Activated CD8-positive, alpha-beta memory T cell treated with anti-CD3 and anti-CD28 coated beads, Interleukin-2, amount 50 U/mL, for 24 hours (primary cell): ENCODE data around the gene OR1S2.
"Not testable (repeated sequence)": the region's sequence is repeated elsewhere in the genome, so short reads cannot be mapped to it uniquely, and the experiment has no call there.

ENCODE experiments used
- DNase-seq: peaks from one replicate; pipeline ENCODE4 v3.0.0-alpha.2; 2020; ENCODE audit errors: extremely low read depth

Gene OR1S2, protein sequence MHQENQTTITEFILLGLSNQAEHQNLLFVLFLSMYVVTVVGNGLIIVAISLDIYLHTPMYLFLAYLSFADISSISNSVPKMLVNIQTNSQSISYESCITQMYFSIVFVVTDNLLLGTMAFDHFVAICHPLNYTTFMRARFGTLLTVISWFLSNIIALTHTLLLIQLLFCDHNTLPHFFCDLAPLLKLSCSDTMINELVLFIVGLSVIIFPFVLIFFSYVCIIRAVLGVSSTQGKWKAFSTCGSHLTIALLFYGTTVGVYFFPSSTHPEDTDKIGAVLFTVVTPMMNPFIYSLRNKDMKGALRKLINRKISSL

DNA sequence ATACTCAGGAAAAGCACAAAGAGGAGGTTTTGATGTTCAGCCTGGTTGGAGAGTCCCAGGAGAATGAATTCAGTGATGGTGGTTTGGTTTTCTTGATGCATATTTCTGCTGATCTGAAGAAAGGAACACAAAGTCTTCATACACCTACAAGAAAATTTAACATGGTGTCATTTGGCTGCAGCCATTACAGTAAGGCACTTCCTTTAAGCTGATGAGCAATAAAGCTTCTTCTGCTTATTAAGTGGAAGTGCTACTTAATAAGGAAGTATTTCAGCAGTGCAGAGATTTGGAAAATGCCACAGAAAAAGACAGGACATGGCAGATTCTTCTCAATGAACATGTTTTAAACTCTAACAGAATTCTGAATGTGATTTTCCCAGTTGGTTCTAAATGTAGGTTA, at the start of gene OR1S2:
Gene OR1S2, minus strand, starts transcription at position 101 of the 400 bp plus-strand sequence. Its CDS starts 0 bp downstream, at position 101.
- no peak for DNase-seq

DNA sequence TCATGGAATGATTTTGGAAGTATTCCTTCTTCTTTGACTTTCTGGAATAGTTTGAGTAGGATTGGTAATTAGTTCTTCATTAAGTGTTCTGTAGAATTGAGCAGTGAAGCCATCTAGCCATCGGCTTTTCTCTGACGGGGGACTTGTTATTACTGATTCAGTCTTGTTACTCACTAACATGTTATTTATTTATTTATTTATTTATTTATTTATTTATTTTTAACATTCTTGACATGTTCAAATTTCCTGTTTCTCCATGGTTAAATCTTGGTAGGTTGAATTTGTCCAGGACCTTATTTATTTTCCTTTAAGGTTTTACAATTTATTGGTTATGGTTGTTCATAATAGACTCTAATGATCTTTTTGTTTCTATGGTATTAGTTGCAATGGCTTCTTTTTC, 40.0 kb upstream of the OR1S2 start:
- no peak for DNase-seq

DNA sequence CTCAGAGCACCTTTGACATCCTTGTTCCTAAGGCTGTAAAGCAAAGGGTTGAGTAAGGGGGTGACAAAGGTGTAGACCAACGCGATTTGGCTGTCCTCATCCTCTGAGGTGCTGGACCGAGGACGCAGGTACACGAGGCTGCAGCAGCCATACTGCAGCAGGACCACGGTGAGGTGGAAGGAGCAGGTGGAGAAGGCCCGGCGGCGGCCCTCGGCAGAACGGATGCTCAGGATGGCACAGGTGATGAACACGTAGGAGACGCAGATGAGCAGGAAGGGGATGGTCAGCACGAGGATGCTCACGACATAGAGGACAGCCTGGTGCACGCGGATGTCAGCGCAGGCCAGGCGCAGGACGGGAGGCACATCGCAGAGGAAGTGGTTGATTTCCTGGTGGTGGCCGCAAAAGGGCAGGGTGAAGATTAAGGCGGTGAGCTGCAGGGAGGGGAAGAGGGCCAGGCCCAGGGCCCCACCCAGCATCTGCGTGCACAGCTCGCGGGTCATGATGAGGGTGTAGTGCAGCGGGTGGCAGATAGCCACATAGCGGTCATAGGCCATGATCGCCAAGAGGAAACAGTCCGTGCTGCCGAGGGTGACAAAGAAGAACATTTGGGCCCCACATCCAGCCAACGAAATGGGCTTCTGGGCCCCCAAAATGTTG, 24.1 kb upstream of the OR1S2 start:
- DNase-seq = no peak

DNA sequence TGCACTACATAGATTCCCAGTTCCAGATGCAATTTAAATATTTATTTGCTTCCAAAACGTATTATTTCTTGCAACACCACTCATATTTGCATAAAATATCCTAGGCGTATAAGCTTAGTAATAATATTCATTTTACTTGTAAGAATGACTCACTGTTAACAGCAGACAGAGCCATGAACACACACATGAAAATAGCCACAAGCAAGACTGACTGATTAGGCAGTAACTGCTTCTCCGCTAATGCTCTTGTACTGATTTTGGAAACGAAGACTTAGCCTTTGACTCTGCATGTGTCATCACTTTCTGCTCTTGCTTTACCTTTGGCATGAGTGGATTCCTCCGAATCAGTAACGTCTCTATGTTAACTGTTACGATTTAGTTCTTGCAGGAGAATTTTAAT, 18.8 kb upstream of the OR1S2 start:
- no peak for DNase-seq

DNA sequence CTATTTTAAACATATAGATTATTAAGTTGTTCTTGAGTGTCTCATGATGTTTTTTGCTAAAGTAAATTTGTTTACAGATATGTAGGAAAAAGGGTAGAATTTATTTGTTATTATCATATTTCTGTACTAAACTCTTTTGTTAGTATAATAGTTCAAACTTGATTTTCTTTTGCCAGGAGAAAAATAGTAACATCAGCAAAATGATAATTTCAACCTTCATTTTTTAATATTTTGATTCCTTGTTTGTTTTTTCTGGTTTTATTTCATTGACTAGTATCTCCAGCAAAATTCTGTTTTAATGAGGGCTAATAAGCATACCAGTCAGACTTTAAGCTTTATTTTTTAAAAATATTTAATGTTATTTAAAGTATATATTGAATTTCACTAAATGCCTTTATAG, 12.5 kb upstream of the OR1S2 start:
- DNase-seq = no peak

DNA sequence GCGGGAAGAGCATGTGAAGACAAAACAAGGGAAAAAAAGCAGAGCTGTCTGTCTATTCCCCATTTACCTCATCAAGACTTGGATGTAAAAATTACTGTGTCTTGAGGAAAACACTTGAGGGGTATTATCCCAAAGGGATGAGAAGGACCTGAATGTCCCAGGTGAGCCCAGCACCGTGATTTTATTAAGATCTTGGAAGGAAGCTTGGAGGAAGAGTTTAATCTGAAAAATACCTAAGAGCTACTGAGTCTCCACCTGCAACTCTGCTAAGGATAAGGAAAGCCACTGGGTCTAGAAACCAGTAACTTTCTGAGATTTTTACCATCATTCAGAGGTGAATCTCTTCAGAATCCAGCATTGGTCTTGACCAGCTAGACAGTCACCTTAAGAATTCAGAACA, 8.5 kb upstream of the OR1S2 start, which contains the start of gene OR1S1:
Gene OR1S1, plus strand, starts transcription at position 301 of the 400 bp plus-strand sequence.
- DNase-seq = not testable (repeated sequence)

DNA sequence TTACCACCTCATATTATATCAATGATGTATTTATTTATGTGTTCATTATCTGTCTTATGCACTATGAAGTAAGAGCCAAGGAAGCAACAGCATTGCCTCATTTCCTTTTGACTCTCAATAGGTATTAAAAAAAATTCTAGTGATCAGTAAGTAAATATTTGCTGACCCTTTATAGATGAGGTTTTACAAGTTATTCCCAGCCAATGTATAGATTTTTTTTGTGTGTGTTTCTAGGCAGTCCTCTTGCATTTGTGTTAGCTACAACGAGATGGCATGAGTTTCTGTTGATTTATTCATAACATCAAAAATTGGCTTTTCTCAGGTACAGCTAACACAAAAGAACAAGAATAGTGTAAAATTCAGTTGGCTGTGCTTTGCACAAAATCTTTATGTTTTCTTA, 4.7 kb downstream of the OR1S2 start:
- DNase-seq = no peak

DNA sequence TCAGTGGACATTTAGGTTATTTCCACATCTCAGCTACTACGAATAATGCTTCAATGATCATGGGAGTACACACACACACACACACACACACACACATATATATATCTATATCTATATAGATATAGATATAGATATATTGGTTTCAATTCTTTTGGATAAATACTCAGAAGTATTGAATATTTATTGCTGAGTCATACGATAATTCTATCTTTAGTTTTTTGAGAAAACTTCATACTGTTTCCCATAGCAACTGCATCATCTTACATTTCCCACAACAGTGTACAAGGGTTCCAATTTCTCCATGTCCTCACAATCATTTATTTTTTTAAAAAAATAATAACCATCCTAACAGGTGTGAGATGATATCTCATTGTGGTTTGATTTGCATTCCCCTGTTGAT, 8.0 kb downstream of the OR1S2 start:
- no peak for DNase-seq

DNA sequence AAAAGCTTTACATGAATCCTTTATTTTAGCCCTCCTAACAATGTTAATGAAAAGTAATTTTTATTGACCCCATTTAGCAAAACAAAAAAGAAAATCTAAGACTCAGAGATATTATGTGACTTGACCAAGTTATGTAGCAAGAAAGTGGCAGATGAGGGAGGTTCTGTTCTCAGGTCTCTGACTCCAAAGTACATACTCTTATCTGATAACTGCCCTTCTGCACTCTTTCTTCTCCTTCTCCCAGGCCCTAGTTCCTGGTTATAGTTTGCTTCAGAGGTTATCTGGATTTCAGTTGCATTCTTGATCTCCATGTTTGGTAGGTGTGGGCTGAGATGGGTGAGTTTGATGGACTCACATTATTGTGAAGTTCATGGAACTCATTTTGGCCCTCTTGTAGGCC, 10.6 kb downstream of the OR1S2 start:
- no peak for DNase-seq

DNA sequence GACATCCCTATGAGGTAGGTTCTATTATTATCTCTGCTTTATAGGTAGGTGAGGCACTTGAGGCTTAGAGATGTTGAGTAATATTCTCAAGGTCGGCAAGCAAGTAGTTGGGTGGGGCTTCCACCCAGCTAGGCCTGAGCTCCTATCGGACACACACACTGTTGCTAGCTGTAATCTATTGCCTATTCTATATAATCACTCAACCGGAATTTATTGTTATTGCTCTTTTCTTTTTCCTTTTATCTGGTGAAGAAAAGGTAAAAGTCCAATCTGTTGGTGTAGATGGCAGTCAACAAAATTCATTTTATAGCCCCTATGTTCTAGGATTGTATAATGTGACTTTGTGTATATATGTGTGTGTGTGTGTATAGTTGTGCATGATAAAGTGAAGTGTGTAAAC, 11.7 kb downstream of the OR1S2 start:
- DNase-seq = no peak

DNA sequence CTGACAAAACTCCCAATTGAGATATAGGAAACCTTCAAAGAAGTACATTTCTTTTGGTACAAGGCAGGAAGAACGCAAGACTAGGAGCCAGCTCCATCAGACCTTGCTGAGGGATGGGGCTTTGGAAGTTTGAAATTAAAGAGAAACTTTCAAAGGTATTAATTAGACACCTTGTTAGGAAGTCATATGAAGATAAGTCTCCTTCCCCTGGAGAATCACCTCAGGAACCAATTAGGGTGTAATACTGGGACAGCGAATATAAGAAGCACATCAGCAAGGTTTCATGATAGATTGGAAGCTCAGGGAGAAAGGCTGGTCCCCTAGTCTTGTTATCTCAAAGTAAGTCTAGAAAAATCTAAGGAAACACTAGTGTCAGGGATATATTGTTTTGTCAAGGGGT, 15.2 kb downstream of the OR1S2 start, which contains the start of gene OR9Q2:
Gene OR9Q2, plus strand, starts transcription at position 301 of the 400 bp plus-strand sequence. CDS start 1,421 bp downstream, outside the sequence.
- DNase-seq = no peak

DNA sequence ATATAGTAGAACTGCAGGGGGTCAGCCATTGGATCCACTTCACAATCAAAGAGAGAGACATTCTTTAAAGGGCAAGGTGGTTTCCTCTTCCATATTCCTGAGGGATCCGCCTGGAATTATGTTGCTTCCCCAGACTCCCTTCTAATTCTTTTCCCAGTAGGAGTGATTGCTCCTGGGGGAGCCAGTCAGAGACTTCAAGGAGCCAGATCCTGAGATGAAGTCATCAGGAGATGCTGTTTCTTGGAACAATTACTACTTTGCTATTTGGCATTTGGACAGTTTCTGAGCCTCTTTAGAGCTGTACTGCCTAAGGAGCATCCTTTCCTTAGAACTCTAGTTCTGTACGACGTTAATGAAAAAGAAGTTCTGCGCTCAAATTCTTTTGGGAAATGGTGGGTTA, 17.0 kb downstream of the OR1S2 start:
- DNase-seq = no peak

DNA sequence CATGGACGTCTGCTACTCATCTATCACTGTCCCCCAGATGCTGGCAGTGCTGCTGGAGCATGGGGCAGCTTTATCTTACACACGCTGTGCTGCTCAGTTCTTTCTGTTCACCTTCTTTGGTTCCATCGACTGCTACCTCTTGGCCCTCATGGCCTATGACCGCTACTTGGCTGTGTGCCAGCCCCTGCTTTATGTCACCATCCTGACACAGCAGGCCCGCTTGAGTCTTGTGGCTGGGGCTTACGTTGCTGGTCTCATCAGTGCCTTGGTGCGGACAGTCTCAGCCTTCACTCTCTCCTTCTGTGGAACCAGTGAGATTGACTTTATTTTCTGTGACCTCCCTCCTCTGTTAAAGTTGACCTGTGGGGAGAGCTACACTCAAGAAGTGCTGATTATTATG, 24.3 kb downstream of the OR1S2 start:
- DNase-seq = no peak

DNA sequence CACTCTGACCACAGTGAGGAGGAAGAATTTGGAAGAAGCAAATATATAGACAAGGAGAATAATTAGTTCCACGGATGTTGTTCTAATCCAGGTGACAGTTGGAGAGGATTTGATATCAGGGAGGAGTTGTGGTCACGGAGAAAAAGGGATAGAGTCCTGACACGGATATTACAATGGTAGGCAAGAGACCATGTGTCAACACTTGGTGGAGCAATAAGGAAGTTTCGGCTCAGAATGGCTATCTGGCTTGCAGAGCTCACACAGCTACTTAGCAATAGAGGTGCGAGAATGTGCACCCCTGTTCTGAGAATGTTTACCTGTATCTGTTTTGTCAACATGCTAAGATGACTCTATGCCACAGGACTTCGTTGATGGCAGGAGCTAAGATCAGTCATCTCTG, 25.5 kb downstream of the OR1S2 start:
- no peak for DNase-seq

DNA sequence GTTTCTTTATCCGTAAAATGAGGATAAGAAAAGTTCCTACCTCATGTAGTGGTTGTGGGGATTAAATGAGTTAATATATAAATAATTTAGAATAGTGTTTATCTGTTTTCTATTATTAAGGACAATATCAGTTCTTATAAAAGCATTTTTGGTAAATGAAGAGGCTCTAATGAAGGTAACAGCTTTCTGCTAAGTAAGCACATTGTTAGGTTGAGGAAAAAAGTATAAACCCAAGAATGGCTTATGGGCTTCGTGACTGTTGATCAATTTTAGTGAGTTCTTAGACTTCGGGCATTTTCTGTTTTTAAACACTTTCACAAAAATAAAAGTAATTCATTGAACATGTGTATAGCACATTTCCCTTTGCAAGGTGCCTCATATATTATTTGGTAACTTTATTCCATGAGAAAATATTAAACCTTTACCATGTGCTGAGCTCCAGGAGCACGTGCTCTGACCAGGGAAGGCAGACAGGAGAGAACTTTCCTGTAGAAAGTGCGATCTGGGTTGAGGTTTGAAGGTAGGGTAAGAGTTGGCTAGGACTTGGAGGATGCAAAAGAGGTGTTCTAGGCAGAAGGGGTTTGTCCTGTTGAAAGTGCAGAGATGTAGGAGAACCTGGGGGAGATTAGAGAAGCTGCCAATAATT, 26.4 kb downstream of the OR1S2 start:
- no peak for DNase-seq

DNA sequence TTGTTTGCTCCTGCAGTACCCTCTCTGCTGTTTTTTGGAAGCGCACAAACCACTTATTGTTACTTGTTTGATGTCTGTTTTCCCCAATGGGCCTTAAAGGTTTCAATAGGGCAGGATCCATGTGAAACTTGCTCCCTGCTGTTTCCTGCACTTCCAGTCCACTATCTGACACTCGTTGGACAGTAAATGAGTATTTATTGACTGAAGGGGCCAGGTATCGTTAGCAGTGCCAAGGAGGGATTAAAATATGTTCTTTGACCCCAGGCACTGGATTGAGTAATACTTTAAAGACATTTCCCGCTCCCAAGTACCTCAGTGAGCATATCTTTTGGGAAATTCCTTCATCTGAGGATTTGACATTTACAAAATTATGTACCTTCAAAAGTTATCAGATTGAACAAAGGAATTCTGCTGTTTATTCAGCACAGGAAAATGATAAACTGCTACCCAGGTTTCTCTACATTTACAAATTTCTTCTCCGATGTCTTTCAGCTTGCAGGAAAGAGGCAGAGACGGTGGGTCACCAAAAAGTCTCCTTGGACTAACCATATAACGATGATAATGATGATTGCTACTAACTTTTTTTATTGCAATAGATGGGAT, 38.3 kb downstream of the OR1S2 start:
- DNase-seq = no peak

DNA sequence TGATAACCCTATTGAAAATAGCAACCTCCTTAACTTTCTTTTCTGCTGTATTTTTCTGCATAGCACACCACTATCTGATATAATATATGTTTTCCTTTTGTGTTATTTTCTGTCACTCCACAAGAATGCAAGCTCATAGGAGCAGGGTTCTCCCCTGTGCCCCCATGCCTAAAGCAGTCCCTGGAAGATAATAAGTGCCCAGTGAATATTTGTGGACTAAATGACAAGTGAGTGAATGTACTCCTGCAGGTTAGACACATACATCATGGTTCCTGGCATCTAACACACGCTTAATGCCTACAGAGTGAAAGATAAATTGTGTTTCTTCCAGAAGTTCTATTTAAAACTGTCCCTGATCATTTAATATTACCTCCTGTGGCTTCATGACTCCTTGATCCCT, 39.0 kb downstream of the OR1S2 start:
- DNase-seq = no peak

DNA sequence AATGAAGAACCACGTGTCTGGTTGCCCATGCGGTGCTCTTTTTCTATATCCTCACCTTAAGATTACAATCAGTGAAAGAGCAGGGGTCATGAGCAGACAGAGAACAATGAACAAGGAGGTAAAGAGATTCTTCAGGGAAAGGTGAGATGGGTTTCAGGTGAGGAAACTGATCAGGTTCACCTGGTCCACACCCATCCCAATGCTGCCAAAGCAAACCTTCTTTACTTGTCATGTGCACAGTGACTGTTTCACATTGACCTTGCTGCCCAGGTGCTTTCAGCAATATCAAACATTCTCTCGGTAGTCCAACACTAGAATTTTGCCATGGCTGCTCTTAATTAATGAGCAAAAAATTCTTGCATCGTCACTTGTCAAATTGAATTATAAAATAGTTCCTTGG, 39.6 kb downstream of the OR1S2 start:
- no peak for DNase-seq
